Esophagus muscularis mucosa (tissue), 4 donors: Measurements from ENCODE around the gene STAP1. TPM values are rescaled to one million over a fixed set of nuclear protein-coding genes. Genes with fewer than 3 reads are reported as not detected.

Experiments used
- DNase-seq: peaks from one replicate; pipeline ENCODE4 v3.0.0-alpha.2; 2017; ENCODE audit errors: extremely low spot score
- H3K27ac ChIP-seq, 4 donors: fragments of 200-600 bp; sonication (generic); replicated peaks in 1 of 4; 1 replicate in 3 of 4; 2 replicates in 1 of 4; pipeline ENCODE4 v1.5.1; 2016 to 2019; ENCODE audit warnings: mild to moderate bottlenecking in 1 of 4
- H3K27me3 ChIP-seq, 4 donors: fragments of 200-600 bp; sonication (generic); one replicate each; pipeline versions ENCODE4 v1.5.1 to v1.6.0; 2016 to 2019
- H3K36me3 ChIP-seq, 4 donors: fragments of 200-600 bp; sonication (generic); one replicate each; pipeline ENCODE4 v1.5.1; 2016 to 2019
- H3K4me1 ChIP-seq, 4 donors: fragments of 200-600 bp; sonication (generic); one replicate each; pipeline ENCODE4 v1.5.1; 2016 to 2019
- H3K4me3 ChIP-seq, 4 donors: fragments of 200-600 bp; sonication (generic); 1 replicate in 2 of 4; 2 replicates in 2 of 4; pipeline ENCODE4 v1.5.1; 2016 to 2019; ENCODE audit warnings: mild to moderate bottlenecking in 4 of 4, moderate library complexity in 1 of 4
- H3K9me3 ChIP-seq, 4 donors: fragments of 200-600 bp; sonication (generic); 1 replicate in 3 of 4; 2 replicates in 1 of 4; pipeline ENCODE4 v1.5.1; 2016 to 2019
- EP300 ChIP-seq: sonication (generic); formaldehyde crosslinking; IDR thresholded peaks from one replicate; pipeline ENCODE4 v1.6.1; 2017; ENCODE audit warnings: antibody characterized with exemption
- POLR2A ChIP-seq: fragments of 450-650 bp; IDR thresholded peaks from one replicate; pipeline ENCODE4 v1.6.1; 2017; ENCODE audit warnings: antibody characterized with exemption, moderate library complexity, mild to moderate bottlenecking, low read depth
- POLR2AphosphoS5 ChIP-seq, 2 donors: sonication (generic); formaldehyde crosslinking; IDR thresholded peaks; one replicate each; pipeline ENCODE4 v1.6.1; 2017; ENCODE audit warnings: antibody characterized with exemption in 2 of 2
- WGBS: methylation state at CpG from one replicate; pipeline ENCODE4 v1.1.5; 2018; 5-methylcytosine and 5-hydroxymethylcytosine counted together
- intact Hi-C: fragments of 100-400 bp; cut with DNase I; formaldehyde crosslinking; loops from one replicate; pipeline ENCODE4 v1.15.1; 2023
- total RNA-seq, 4 donors: library from RNA; depleted of rRNA; stranded (reverse); fragments of >200 nt; gene quantifications; one replicate each; pipeline versions ENCODE4 v1.1.0 to v1.2.1, GENCODE V29; 2016
- TF ChIP-seq, protein P1 (sequence below), 3 experiments: fragments of 200-600 bp in 2 of 3; fragments of 450-650 bp in 1 of 3; sonication (generic) in 2 of 3; IDR thresholded peaks; one replicate each; pipeline ENCODE4 v1.5.1; 2017 to 2019; ENCODE audit warnings: antibody characterized with exemption in 3 of 3, mild to moderate bottlenecking in 2 of 3, moderate library complexity in 1 of 3

STAP1 gene
- total RNA-seq, 4 donors from 2014 or later: 0.42 to 1.2 TPM; not detected in 2

DNA sequence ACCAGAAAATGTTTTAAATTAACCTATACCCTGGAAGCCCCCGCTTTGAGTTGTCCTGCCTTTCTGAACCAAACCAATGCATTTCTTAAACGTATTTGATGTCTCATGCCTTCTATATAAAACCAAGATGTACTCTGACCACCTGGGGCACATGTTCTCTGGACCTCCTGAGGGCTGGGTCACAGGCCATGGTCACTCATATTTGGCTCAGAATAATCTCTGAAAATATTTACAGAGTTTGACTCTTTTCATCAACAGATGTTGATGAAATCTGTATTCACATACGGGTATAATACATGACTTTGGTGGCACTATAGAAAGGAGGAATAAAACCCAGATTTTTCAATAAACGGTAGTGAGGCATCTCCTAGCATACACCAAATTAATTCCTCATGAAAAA lies 55.7 kb downstream of the STAP1 start:
- peaks cover 0 to 11% (median 3%) of the 10 kb centered on the region in 4 donors for H3K9me3 ChIP-seq
- WGBS: 96% methylated on average over 4 of the region's 4 CpGs
- TF ChIP-seq, protein P1, sequence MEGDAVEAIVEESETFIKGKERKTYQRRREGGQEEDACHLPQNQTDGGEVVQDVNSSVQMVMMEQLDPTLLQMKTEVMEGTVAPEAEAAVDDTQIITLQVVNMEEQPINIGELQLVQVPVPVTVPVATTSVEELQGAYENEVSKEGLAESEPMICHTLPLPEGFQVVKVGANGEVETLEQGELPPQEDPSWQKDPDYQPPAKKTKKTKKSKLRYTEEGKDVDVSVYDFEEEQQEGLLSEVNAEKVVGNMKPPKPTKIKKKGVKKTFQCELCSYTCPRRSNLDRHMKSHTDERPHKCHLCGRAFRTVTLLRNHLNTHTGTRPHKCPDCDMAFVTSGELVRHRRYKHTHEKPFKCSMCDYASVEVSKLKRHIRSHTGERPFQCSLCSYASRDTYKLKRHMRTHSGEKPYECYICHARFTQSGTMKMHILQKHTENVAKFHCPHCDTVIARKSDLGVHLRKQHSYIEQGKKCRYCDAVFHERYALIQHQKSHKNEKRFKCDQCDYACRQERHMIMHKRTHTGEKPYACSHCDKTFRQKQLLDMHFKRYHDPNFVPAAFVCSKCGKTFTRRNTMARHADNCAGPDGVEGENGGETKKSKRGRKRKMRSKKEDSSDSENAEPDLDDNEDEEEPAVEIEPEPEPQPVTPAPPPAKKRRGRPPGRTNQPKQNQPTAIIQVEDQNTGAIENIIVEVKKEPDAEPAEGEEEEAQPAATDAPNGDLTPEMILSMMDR (IDR thresholded peaks at IDR 0.05): no peak
- TF ChIP-seq POLR2AphosphoS5 (IDR thresholded peaks at IDR 0.05) (no peak), POLR2A (no peak), EP300 (no peak)

DNA sequence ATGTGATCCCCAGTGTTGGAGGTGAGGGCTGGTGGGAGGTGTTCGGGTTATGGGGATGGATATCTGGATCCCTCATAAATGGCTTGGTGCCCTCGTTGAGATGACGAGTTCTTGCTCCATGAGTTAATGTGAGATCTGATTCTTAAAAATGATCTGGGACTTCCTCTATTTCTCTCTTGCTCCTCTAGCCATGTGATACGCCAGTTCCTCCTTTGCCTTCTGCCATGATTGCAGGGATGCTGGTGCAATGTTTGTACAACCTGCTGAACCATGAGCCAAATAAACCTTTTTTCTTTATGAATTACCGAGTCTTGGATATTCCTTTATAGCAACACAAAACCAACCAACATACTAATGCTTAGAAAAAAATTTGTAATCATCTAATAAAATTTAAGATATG lies 56.6 kb downstream of the STAP1 start:
- Histone ChIP-seq H3K27me3 (no peaks in the 10 kb centered on the region), H3K4me1 (no peaks in the 10 kb centered on the region), H3K36me3 (peaks cover 0 to 39% (median 25%) of the 10 kb centered on the region in 4 donors), H3K4me3 (no peak overlapping the region), H3K27ac (no peak overlapping the region), H3K9me3 (peaks cover 0 to 7% (median under 1%) of the 10 kb centered on the region in 4 donors)
- intact Hi-C loops: no loop called here
- no peak for TF ChIP-seq POLR2AphosphoS5 (IDR thresholded peaks at IDR 0.05)
- no peak for TF ChIP-seq POLR2A
- no peak for TF ChIP-seq EP300
- TF ChIP-seq, protein P1 (IDR thresholded peaks at IDR 0.05): no peak
- WGBS: 94% methylated on average over 5 of the region's 5 CpGs
- no peak for DNase-seq

More for the DNA sequence above, 55.7 kb downstream of the STAP1 start:
- intact Hi-C loops: no loop called here
- H3K27ac ChIP-seq: no peak overlapping the region
- H3K4me3 ChIP-seq: no peak overlapping the region
- no peaks in the 10 kb centered on the region for H3K27me3 ChIP-seq
- no peak for DNase-seq
- H3K4me1 ChIP-seq: no peaks in the 10 kb centered on the region
- peaks cover 0 to 30% (median 17%) of the 10 kb centered on the region in 4 donors for H3K36me3 ChIP-seq

DNA sequence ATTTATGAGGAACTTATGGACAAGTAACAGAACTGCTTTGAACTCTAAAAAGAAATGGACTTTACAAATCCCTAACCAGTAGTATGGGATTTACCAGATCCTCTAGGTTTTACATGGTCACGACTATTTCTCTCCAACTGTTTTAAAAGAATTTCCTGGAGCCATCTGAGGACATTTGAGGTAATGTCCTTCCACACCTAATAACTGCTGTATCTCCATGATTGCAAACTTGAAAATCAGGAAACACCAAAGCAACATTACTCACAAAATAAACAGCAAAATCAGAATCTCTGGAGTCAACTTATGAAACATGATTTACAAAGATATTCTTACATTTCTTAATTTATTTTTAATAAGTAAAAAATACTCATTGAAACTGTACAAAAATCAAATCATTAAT lies 58.0 kb downstream of the STAP1 start:
- no peak for DNase-seq
- intact Hi-C loops: no loop called here
- H3K27ac ChIP-seq: no peak overlapping the region
- no peak for TF ChIP-seq EP300
- TF ChIP-seq POLR2AphosphoS5 (IDR thresholded peaks at IDR 0.05): no peak
- TF ChIP-seq, protein P1 (IDR thresholded peaks at IDR 0.05): no peak
- TF ChIP-seq POLR2A: no peak
- H3K4me1 ChIP-seq: no peaks in the 10 kb centered on the region
- peaks cover 3 to 53% (median 37%) of the 10 kb centered on the region in 4 donors for H3K36me3 ChIP-seq
- no peaks in the 10 kb centered on the region for H3K27me3 ChIP-seq
- H3K4me3 ChIP-seq: no peak overlapping the region
- WGBS: 91% methylated on average over 1 of the region's 1 CpG
- H3K9me3 ChIP-seq: peaks cover 0 to 7% (median 0%) of the 10 kb centered on the region in 4 donors

DNA sequence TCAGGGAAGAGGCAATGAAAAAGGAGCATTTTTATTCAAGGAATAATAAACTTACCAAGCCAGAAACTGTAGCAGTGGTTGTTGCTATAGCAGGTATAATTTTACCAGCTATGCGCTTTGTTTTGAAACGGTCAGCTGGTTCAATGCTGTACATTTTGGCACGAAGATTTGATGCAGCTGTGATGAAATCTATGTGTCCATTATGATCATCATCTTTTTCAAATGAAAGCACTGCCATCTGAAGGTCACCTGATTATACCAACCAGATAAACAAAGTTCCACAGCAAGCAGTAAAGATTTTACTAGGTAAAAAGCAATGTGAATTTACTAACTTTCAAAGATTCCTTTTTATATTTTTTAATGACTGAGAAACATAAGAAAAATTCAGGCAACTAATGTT lies 66.4 kb downstream of the STAP1 start:
- TF ChIP-seq POLR2AphosphoS5 (IDR thresholded peaks at IDR 0.05) (no peak), POLR2A (no peak), EP300 (no peak)
- TF ChIP-seq, protein P1 (IDR thresholded peaks at IDR 0.05): no peak
- 80% methylated on average over 3 of the region's 3 CpGs for WGBS
- H3K4me3 ChIP-seq: no peak overlapping the region
- intact Hi-C loops: loop anchor here (10.0 kb wide), 1 partner anchor 50 kb away; no protein-coding TSS in a partner anchor
- no peak overlapping the region for H3K27ac ChIP-seq
- H3K9me3 ChIP-seq: no peaks in the 10 kb centered on the region
- no peak for DNase-seq
- peaks cover 16 to 74% (median 48%) of the 10 kb centered on the region in 4 donors for H3K36me3 ChIP-seq
- H3K27me3 ChIP-seq: no peaks in the 10 kb centered on the region
- H3K4me1 ChIP-seq: no peaks in the 10 kb centered on the region

DNA sequence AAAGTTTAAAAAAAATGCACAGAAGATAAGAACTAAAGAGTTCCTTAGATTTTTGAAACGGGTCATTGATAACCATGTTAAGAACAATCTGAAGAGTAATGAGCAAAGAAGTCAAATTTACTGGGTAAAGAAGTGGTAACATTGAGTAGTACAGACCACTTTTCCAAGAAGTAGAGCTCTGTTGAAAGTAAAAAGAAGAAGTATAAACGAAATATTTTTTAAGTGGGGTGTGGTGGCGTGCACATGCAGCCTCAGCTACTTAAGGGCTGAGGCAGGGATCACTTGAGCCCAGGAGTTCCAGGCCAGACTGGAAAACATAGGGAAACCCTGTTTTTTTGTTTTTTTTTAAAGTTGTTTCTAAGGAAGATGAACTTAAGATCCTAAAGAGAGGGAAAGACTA lies 74.0 kb downstream of the STAP1 start:
- no peak for TF ChIP-seq POLR2AphosphoS5 (IDR thresholded peaks at IDR 0.05)
- TF ChIP-seq, protein P1 (IDR thresholded peaks at IDR 0.05): no peak
- TF ChIP-seq POLR2A: no peak
- TF ChIP-seq EP300: no peak
- 77% methylated on average over 3 of the region's 3 CpGs for WGBS
- no peak for DNase-seq
- Histone ChIP-seq H3K36me3 (peaks cover 12 to 73% (median 46%) of the 10 kb centered on the region in 4 donors), H3K27ac (no peak overlapping the region), H3K4me1 (no peaks in the 10 kb centered on the region), H3K27me3 (no peaks in the 10 kb centered on the region), H3K4me3 (no peak overlapping the region), H3K9me3 (no peaks in the 10 kb centered on the region)
- intact Hi-C loops: no loop called here
